Stimulated activated CD8-positive, alpha-beta memory T cell treated with anti-CD3 and anti-CD28 coated beads, Interleukin-4, amount 100 ng/mL, for 4 hours (primary cell): ENCODE measurements around the gene MAP4K2.

ENCODE experiments used
- DNase-seq, 2 donors: peaks; one replicate each; pipeline ENCODE4 v3.0.0-alpha.2; 2020; ENCODE audit warnings: low read depth in 2 of 2, low spot score in 1 of 2

MAP4K2 gene

GRCh38 chr11:64742087-64742888, 60.7 kb downstream of the MAP4K2 start:
- no peak for DNase-seq

GRCh38 chr11:64741375-64742086, 61.5 kb downstream of the MAP4K2 start:
- DNase-seq, result no peak

GRCh38 chr11:64739871-64740270, 63.1 kb downstream of the MAP4K2 start:
- no peak for DNase-seq

- no peak for DNase-seq
Measured at GRCh38 chr11:64736654-64737053, 66.4 kb downstream of the MAP4K2 start.

- no peak for DNase-seq
Measured at GRCh38 chr11:64735725-64736259, 67.2 kb downstream of the MAP4K2 start.
